HG02938 (cell line): ENCODE data around the gene XIAP.
"Not testable (repeated sequence)": the region's sequence is repeated elsewhere in the genome, so short reads cannot be mapped to it uniquely, and the experiment has no call there.

Experiments used
- ATAC-seq: cut with Tn5 transposase; IDR thresholded peaks from one replicate; pipeline ENCODE4 v1.9.1; 2021; ENCODE audit warnings: mild to moderate bottlenecking, moderate library complexity; ENCODE audit not compliant: unreplicated experiment

XIAP gene

GRCh38 chrX:123859846-123860838, at the start of gene XIAP:
Gene XIAP (plus strand): TSS chrX:123860053. CDS start chrX:123885663, 25,610 bp downstream.
- ATAC-seq = peak; percentile 68

DNA sequence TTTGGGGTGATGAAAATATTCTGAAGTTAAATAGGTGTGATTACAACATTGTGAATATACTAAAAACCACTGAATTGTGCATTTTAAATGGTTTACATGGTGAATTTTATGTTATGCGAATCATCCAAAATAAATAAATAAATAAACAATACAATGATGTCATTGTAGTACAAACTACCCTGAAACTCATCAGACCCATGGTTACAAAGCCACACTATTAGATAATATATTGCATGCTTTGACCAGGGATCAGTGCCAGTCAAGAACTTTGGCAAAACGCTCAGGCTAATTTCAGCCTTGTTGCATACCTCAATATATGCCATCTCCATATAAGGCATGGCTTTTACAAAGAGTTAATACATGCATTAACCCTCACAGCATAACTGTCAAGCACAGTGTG, 45.5 kb upstream of the XIAP start:
- ATAC-seq = no peak

- ATAC-seq = not testable (repeated sequence)
Measured at GRCh38 chrX:123814934-123815394, 44.9 kb upstream of the XIAP start.

- no peak for ATAC-seq
Measured at GRCh38 chrX:123817288-123817894, 42.5 kb upstream of the XIAP start.

DNA sequence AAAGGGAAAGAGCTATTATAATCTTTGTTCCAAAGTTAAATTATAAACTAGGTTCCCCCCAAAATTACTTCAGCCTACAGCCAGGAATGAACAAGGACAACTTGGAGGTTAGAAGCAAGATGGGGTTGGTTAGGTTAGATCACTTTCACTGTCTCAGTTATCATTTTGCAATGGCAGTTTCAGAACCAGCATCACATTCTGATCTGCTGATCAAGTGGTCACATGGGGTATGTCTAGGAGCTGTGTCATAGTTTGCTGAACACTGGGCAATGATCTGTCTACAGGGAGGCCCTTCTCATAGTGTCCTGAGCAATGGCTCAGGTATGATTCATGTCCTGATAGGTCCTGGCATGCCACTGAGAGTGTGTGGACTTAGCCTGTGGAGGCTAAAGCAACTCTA, 41.6 kb upstream of the XIAP start:
- peak; percentile 54 for ATAC-seq

DNA sequence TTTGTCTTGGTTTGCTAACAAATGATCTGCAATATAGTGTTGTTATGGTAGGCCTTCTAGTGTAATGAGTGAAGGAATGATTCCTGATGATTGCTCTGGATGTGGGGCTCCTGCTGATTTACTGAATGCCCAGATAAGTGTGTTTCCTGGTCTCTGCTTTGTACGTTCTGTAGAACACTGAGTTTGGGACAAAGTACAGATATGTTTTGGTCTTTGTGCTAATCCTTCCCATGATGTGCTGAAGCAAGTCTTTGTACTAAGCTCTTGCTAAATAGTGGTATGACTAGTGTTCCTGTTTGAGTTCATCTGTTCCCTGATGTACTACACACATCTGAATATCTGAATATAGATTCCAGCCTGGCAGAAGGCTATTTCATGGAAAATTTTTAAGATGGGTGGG, 36.9 kb upstream of the XIAP start:
- ATAC-seq = no peak

DNA sequence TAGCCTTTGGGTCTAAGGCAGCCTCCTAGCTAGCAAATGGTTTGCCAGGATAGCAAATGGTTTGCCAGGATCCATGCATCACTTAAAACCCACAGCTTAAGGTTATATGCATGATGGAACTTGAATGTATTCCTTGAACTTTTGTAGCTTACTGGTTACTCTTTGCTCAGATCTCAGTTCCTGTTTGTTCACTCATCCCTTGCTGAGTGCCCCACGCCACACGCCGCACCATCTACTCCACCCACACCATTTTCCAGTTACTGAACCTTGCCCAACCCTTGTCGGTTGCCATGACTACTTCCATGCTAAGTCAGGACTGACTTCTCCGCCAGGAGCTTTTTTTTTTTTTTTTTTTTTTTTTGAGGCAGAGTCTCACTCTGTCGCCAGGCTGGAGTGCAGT, 29.5 kb upstream of the XIAP start:
- peak; percentile 92 for ATAC-seq

DNA sequence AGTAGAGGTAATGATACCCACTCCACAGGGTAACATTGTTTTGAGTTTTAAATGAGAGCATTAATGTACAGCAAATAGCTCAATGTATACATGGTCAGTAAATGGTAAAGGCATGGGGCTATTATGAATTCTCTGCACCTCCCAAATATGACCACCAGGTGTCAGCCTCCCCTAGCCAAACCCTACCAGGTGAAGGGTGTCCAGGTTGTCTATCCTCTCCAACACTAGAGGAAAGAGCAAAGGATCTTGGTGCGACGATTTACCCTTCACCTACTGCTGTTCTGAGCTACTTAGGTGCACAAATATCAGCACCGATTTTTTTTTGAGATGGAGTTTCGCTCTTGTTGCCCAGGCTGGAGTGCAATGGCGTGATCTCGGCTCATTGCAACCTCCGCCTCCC, 26.5 kb upstream of the XIAP start:
- peak; percentile 72 for ATAC-seq

DNA sequence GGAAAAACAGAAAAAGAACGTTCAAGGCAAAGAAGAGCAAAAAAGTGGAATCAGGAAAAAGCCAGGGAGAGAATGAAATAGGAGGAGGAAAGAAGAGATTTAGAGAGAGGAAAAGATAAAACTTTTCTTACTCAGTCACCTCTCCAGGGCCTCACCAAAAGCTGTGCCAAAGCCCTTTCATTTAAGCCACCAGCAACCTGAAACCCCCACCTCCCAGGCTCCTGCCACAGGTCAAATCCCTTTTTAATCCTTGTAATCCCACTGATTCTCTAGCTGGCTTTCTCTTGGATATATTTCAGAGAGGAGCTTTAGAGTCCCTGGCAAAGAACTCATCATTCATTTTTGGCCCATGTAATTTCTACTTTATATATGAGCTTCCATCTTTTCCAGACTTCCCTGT, 25.7 kb upstream of the XIAP start:
- ATAC-seq = no peak

- no peak for ATAC-seq
Measured at GRCh38 chrX:123835661-123836371, 24.0 kb upstream of the XIAP start.

DNA sequence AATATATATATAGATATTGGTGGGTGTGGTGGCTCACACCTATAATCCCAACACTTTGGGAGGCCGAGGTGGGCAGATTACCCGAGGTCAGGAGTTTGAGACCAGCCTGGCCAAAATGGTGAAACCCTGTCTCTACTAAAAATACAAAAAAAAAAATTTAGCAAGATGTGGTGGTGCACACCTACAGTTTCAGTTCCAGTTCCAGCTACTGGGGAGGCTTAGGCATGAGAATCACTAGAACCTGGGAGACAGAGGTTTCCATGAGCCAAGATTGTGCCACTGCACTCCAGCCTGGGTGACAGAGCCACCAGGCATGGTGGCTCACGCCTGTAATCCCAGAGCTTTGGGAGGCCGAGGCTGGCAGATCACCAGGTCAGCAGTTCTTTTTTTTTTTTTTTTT, 14.7 kb upstream of the XIAP start:
- ATAC-seq = not testable (repeated sequence)

- ATAC-seq = no peak
Measured at GRCh38 chrX:123846577-123847038, 13.2 kb upstream of the XIAP start.

GRCh38 chrX:123847056-123847455, 12.8 kb upstream of the XIAP start:
- no peak for ATAC-seq

DNA sequence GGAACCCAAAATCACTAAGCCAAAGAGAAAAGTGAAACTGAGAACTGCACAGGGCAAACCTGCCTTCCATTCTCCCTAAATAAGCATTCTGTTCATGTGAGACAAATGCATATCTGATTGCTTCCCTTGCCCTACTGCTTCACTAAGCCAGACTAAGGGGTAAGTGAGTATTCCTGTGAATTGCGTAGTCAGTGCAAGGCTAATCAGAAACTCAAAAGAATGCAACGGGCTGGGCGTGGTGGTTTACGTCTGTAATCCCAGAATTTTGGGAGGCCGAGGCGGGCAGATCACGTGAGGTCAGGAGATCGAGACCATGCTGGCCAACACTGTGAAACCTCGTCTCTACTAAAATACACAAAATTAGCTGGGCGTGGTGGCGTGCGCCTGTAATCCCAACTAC, 10.8 kb upstream of the XIAP start:
- ATAC-seq = no peak

- not testable (repeated sequence) for ATAC-seq
Measured at GRCh38 chrX:123849906-123850305, 9.9 kb upstream of the XIAP start.

- no peak for ATAC-seq
Measured at GRCh38 chrX:123851079-123851478, 8.8 kb upstream of the XIAP start.

DNA sequence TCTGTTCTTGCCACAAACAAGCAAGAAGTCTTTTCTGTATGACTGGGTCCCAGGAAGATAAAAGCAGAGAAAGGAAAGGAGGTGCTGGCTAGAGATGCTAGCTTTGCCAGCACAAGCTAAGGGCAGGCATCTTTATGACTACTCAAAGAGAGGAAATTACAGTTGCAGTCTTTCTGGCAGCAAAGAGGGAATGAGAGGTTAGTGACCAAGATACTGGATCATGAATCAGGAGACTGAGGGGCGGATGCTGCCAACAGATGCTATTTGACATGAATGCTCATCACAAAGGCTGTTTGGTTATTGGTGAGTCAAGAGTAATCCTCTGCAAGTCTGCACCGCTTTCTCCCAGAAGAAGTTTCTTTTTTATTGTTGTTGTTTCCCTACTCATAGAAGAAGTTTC, 5.5 kb upstream of the XIAP start:
- no peak for ATAC-seq

DNA sequence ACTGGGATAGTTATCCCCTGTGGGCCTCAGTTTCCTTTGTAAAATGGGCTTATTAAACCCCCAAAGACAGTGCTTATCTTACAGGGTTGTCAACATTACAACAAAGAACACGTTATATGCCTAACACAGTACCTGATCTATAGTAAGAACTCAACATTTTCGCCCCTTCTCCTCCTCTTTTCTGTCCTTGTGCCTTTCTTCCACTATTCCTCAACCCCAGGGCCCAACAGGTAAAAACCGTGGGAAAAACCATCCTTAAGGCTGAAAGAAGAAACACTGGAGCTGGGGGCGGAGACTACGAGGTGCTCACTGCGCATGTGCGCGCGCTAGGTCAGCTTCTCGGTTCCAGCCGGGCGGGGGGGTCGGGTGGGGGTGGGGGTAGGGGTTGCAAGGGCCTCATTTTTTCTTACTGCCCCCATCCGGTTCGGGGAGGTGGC, 426 bp upstream of the XIAP start:
- peak; percentile 19 for ATAC-seq

- no peak for ATAC-seq
Measured at GRCh38 chrX:123860983-123861382, 1.1 kb downstream of the XIAP start.

DNA sequence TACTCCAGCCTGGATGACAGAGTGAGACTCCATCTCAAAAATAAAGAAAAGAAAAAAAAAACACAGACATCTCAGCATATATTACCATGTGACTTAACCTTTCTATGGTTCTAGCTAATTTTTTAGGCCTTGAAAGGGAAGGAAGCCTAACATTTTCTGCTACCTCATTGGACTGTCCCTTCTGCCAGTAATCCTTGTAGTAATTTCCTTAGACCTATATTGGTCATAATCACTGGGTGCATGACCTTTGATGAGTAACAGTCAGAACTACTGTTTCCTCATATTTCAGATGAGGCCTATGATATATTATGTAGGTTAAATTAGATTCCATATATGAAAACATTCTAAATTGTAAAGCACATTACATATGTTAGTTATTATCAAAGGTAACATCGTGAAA, 9.6 kb downstream of the XIAP start:
- ATAC-seq = no peak

- no peak for ATAC-seq
Measured at GRCh38 chrX:123871309-123871708, 11.5 kb downstream of the XIAP start.
